Immature natural killer cell (primary cell): ENCODE data around the gene ZMYND10. TPM values are rescaled to one million over a fixed set of nuclear protein-coding genes. Genes with fewer than 3 reads are reported as not detected.

Source experiments
- DNase-seq, 3 donors: peaks; one replicate each; pipeline ENCODE4 v3.0.0; 2022; ENCODE audit warnings: mixed read lengths in 1 of 3
- H3K27ac Mint-ChIP-seq, 6 donors: one replicate each; pipeline ENCODE4 v1.8.0; 2020; ENCODE audit warnings: mixed read lengths in 6 of 6, mild to moderate bottlenecking in 5 of 6, inconsistent platforms in 4 of 6, moderate library complexity in 3 of 6
- H3K27me3 Mint-ChIP-seq, 3 donors: one replicate each; pipeline ENCODE4 v1.8.0; 2020 to 2021; ENCODE audit warnings: low read depth in 3 of 3, mild to moderate bottlenecking in 3 of 3, mixed read lengths in 3 of 3, moderate library complexity in 3 of 3, inconsistent platforms in 1 of 3
- H3K36me3 Mint-ChIP-seq, 3 donors: one replicate each; pipeline ENCODE4 v1.8.0; 2020; ENCODE audit warnings: mixed read lengths in 3 of 3, inconsistent platforms in 2 of 3, mild to moderate bottlenecking in 2 of 3
- H3K4me1 Mint-ChIP-seq, 2 donors: one replicate each; pipeline ENCODE4 v1.8.0; 2020; ENCODE audit warnings: inconsistent platforms in 2 of 2, mild to moderate bottlenecking in 2 of 2, mixed read lengths in 2 of 2, moderate library complexity in 1 of 2
- H3K4me3 Mint-ChIP-seq, 5 donors: one replicate each; pipeline ENCODE4 v1.8.0; 2020; ENCODE audit warnings: mild to moderate bottlenecking in 5 of 5, mixed read lengths in 5 of 5, inconsistent platforms in 3 of 5, moderate library complexity in 3 of 5
- H3K9me3 Mint-ChIP-seq, 6 donors: one replicate each; pipeline ENCODE4 v1.8.0; 2020; ENCODE audit warnings: mild to moderate bottlenecking in 6 of 6, mixed read lengths in 6 of 6, inconsistent platforms in 4 of 6, moderate library complexity in 3 of 6
- polyA plus RNA-seq, 3 donors: library from polyadenylated mRNA; unstranded; fragments of 300-500 nt; fragmentation: Illumina TruSeq; gene quantifications; one replicate each; pipeline ENCODE4 v1.2.3, GENCODE V29; 2021

Gene ZMYND10
- polyA plus RNA-seq, 3 donors from 2014 or later: 2.3 to 3.7 (median 3.6) TPM

DNA sequence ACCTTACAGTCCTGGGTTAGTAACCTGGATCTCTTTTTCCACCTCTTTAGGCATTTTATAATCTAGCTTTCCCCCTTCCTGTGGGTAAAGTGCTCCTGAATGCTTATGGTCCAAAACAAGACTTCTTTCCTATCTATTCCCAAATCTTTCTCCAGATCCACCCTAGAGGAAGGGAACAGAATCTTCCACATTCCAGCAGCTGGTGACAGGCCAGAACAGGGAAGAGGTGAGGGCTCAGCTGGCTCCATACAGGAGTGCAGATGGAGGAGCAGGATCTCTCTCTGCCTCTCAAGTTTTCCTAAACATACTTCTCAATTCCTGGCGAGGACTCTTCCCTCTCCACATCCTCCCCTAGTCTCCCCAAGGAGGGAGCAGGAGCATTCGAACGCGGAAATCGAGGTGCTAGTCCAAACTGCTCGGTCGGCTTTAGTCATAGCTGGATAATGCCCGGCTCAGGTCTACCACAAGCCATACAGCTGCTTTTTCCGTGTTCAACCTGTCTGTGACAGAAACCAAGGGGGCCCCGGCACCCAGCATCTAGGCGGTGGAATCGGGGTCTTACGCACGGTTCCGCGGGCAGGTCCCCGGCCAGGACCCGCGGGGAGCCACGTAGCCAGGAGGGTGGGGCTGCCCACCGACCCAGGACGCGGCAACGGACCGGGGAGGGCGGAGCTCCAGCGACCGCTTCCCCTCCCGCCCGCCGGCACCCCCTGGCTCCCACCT, 8.9 kb downstream of the ZMYND10 start:
- Mint-ChIP-seq H3K9me3 (no peaks in the 10 kb centered on the region), H3K27me3 (peaks cover 16 to 38% (median 31%) of the 10 kb centered on the region in 3 donors), H3K36me3 (peaks cover 15 to 22% (median 18%) of the 10 kb centered on the region in 3 donors), H3K4me3 (peak overlapping the region; percentile 90 to 99 (median 98)), H3K4me1 (peaks cover 70 to 71% of the 10 kb centered on the region in 2 donors), H3K27ac (peak overlapping the region; percentile 95 to 99 (median 96))
- no peak for DNase-seq

DNA sequence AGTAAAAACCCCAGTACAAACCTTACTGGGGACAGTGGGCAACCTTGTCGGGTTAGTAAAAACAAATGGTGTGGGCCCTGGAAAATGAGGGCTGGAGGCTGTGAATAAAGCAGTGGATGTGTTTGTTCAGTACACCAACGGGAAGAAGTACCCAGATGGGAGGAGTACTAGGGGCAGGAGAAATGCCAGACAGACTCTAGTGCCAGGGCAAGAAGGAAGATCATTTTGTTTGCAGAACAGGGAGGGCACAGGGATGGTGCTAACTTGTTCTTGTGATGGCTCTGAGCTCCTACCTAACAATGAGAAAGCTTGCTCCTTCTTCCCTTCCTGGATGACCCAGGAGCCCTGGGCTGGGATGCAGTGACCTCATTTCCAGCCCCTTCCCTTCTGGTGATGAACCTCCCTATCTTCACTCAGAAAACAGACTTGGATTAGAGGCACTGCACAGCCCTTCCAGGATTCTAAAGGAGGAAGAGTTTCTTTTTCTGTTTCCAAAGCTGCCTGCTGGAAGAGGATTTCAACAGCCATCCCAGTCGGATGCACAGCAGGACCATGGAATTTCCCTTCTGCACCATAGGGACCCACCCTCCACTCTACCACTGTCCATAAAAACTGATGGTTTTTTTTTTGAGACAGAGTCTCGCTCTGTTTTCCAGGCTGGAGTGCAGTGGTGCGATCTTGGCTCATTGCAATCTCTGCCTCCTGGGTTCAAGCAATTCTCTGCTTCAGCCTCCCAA, 11.0 kb downstream of the ZMYND10 start:
- Mint-ChIP-seq H3K27me3 (peaks cover 11 to 23% (median 22%) of the 10 kb centered on the region in 3 donors), H3K4me1 (peaks cover 65 to 66% of the 10 kb centered on the region in 2 donors), H3K27ac (peak overlapping the region; percentile 93 to 97 (median 95)), H3K4me3 (peak overlapping the region in 4 of 5 donors; percentile 50 to 67 (median 64)), H3K9me3 (no peaks in the 10 kb centered on the region), H3K36me3 (peaks cover 15 to 19% (median 16%) of the 10 kb centered on the region in 3 donors)
- DNase-seq: no peak

- Mint-ChIP-seq H3K9me3 (no peaks in the 10 kb centered on the region), H3K4me1 (peaks cover 61 to 62% of the 10 kb centered on the region in 2 donors), H3K27ac (peak overlapping the region; percentile 93 to 97 (median 95)), H3K4me3 (peak overlapping the region; percentile 50 to 67 (median 62)), H3K36me3 (peaks cover 11 to 18% (median 11%) of the 10 kb centered on the region in 3 donors), H3K27me3 (peaks cover 7 to 21% (median 17%) of the 10 kb centered on the region in 3 donors)
- peak in 1 of 3 donors; percentile 27 for DNase-seq
These were observed 11.7 kb downstream of the ZMYND10 start for GRCh38 chr3:50333744-50334328.

- Mint-ChIP-seq H3K9me3 (no peaks in the 10 kb centered on the region), H3K4me1 (peaks cover 65 to 66% of the 10 kb centered on the region in 2 donors), H3K4me3 (no peak overlapping the region), H3K27ac (peak overlapping the region in 5 of 6 donors; percentile 32 to 95 (median 73)), H3K36me3 (peaks cover 1 to 15% (median 5%) of the 10 kb centered on the region in 3 donors), H3K27me3 (peaks cover 0 to 10% (median 4%) of the 10 kb centered on the region in 3 donors)
- no peak for DNase-seq
These were observed 14.1 kb downstream of the ZMYND10 start for GRCh38 chr3:50331364-50331907.

DNA sequence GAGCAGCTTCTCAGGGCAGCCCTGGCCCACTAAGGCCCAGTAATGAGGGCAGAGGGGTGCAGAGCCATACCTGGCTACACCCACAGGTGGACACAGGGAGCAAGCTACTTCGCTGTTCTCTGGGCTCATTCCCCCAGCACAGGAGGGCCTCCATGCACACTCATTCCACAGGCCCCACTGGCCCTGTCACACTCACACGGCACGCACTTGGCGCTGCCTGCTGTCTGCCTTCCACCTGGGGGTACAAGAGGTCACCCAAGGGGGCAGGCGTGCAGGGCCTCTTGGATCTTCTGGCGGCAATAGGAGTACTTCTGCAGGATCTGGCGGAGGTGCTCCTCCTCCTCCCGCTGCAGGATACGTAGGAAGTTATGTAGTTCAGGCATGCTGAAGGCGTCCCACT, 15.2 kb downstream of the ZMYND10 start:
- H3K9me3 Mint-ChIP-seq: no peaks in the 10 kb centered on the region
- H3K4me1 Mint-ChIP-seq: peaks cover 55 to 57% of the 10 kb centered on the region in 2 donors
- no peak for DNase-seq
- H3K27ac Mint-ChIP-seq: peak overlapping the region in 4 of 6 donors; percentile 55 to 73 (median 66)
- peaks cover 0 to 13% (median 4%) of the 10 kb centered on the region in 3 donors for H3K36me3 Mint-ChIP-seq
- no peak overlapping the region for H3K4me3 Mint-ChIP-seq
- H3K27me3 Mint-ChIP-seq: peaks cover 0 to 9% (median 2%) of the 10 kb centered on the region in 3 donors

DNA sequence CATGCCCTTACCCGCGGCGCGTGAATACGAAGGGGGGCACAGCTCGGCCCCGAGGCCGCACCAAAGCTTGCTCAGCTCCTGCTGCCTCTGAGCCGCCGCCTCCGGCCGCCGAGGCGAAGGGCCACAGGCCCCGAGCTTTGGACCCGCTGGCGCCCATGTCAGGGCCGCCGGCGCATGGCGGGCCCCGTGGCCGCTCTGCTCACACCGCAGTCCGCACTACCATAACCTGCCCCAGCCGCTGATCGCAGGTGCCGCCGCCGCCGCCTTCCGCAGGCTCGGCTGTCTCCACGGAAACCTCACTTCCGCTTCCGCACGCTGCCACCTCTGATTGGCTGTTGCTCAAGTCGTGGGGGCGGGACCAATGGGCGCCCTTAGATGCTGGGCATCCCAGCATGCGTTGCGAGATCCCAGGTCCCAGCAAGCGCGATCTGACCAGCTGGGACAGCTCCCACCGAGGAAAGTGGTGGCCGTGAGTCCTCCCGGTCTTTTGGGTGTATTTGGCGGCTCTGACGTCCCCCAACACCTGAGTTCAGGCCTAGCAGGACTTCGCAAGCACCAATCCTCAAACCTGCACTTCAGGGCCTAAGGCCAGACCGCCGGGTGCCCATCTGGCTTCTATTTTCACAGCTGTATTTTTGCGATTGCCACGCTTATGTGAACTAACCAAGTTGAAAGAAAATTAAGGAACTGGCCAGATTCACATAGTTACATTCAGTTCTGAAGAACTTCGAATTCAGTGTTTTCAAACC, 17.4 kb downstream of the ZMYND10 start, which contains the start of gene TUSC2:
Gene TUSC2 (minus strand): TSS at position 281 of the 749 bp plus-strand sequence. CDS start 124 bp downstream, at position 157.
- Mint-ChIP-seq H3K9me3 (no peaks in the 10 kb centered on the region), H3K4me3 (peak within 1 kb of the TSS; percentile 84 to 98 (median 94)), H3K27me3 (peaks cover 0 to 8% (median 2%) of the 10 kb centered on the region in 3 donors), H3K36me3 (peaks cover 0 to 9% (median 0%) of the 10 kb centered on the region in 3 donors), H3K4me1 (peaks cover 42 to 49% of the 10 kb centered on the region in 2 donors), H3K27ac (peak within 1 kb of the TSS; percentile 89 to 96 (median 92))
- peak; percentile 93 to 94 (median 93) for DNase-seq

- Mint-ChIP-seq H3K27me3 (peaks cover 0 to 8% (median 2%) of the 10 kb centered on the region in 3 donors), H3K4me3 (peak overlapping the region; percentile 84 to 98 (median 94)), H3K9me3 (no peaks in the 10 kb centered on the region), H3K36me3 (peaks cover 0 to 7% (median 0%) of the 10 kb centered on the region in 3 donors), H3K27ac (peak overlapping the region; percentile 79 to 91 (median 82)), H3K4me1 (peaks cover 35 to 41% of the 10 kb centered on the region in 2 donors)
- DNase-seq: no peak
These were observed 18.4 kb downstream of the ZMYND10 start for GRCh38 chr3:50327129-50327528.

DNA sequence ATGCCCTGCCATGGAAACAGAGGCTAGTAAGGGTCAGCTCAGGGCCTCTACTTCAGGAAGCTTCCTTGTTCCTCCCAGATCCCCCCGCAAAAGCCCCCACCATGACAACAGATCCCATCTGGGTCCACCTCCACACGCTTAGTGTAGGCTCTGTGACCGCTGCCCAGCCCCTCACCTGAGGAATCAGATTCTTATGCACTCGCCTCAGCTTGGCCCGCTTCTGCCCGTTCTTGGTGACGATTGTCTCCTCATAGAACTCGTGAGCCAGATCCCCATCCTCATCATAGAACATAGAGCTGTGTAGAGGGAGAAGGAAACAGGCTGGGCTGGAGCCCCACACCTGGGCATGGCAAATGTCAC, 19.4 kb downstream of the ZMYND10 start:
- H3K9me3 Mint-ChIP-seq: no peaks in the 10 kb centered on the region
- no peak for DNase-seq
- peak overlapping the region in 1 of 6 donors; percentile 30 for H3K27ac Mint-ChIP-seq
- peaks cover 0 to 4% (median 0%) of the 10 kb centered on the region in 3 donors for H3K36me3 Mint-ChIP-seq
- peaks cover 0 to 8% (median 2%) of the 10 kb centered on the region in 3 donors for H3K27me3 Mint-ChIP-seq
- peaks cover 31 to 33% of the 10 kb centered on the region in 2 donors for H3K4me1 Mint-ChIP-seq
- peak overlapping the region; percentile 21 to 95 (median 41) for H3K4me3 Mint-ChIP-seq

DNA sequence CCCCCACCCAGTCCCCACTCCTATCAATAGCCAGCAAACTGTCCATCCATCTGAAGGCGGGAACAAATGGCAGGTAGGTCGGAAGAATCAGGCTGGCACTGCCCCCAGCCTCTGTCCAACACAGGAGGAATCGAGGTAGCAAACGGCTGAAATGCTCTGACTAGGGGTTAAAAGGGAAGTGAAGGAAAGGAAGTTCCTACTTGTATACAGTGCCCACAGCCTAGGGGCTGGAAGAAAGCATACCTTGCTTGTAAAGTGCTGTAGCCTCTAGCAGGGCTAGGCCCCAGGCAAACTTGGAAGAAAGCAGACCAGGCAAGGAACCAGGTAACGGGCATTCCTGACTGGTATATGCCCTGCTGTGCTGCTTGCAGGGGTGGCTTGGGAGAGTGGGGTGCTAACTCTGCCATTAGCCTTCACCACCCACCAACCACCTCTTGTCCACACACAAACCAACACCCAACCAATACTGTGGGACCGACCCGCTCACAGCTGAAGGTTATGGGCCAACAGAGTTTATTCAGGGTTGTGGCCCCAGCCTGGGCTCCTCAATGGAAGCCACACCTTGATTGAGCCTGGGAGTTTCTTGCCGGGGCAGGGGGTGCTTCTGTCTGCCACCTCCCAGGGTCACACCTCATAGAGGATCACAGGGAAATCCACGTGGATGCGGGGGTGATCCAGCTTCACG, 19.9 kb downstream of the ZMYND10 start:
- Mint-ChIP-seq H3K4me1 (peaks cover 32 to 35% of the 10 kb centered on the region in 2 donors), H3K36me3 (peaks cover 0 to 2% (median 0%) of the 10 kb centered on the region in 3 donors), H3K9me3 (no peaks in the 10 kb centered on the region), H3K27ac (peak overlapping the region in 2 of 6 donors; percentile 53 to 62), H3K4me3 (peak overlapping the region in 1 of 5 donors; percentile 21), H3K27me3 (peaks cover 0 to 10% (median 2%) of the 10 kb centered on the region in 3 donors)
- no peak for DNase-seq

DNA sequence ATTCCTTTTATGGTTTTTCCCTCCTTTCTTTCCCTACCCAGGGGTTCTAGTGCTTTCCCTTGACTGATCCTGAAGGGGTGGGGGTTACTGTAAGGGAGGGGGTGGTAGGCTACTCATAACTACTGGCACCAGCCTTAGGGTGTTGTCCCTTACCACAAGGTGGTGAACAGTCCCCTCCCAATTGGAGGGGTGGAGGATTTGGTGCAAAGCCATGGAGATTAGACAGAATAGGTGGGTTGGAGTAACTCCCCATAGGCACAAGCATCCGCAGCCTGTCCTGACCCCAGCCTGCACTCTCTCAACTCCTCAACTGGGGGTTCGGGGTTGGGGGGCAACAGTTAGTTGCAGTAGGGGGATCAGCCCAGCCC, 20.4 kb downstream of the ZMYND10 start:
- Mint-ChIP-seq H3K36me3 (no peaks in the 10 kb centered on the region), H3K9me3 (no peaks in the 10 kb centered on the region), H3K27ac (peak overlapping the region in 5 of 6 donors; percentile 43 to 88 (median 62)), H3K4me3 (no peak overlapping the region), H3K27me3 (peaks cover 0 to 10% (median 2%) of the 10 kb centered on the region in 3 donors), H3K4me1 (peaks cover 35 to 40% of the 10 kb centered on the region in 2 donors)
- DNase-seq: no peak

DNA sequence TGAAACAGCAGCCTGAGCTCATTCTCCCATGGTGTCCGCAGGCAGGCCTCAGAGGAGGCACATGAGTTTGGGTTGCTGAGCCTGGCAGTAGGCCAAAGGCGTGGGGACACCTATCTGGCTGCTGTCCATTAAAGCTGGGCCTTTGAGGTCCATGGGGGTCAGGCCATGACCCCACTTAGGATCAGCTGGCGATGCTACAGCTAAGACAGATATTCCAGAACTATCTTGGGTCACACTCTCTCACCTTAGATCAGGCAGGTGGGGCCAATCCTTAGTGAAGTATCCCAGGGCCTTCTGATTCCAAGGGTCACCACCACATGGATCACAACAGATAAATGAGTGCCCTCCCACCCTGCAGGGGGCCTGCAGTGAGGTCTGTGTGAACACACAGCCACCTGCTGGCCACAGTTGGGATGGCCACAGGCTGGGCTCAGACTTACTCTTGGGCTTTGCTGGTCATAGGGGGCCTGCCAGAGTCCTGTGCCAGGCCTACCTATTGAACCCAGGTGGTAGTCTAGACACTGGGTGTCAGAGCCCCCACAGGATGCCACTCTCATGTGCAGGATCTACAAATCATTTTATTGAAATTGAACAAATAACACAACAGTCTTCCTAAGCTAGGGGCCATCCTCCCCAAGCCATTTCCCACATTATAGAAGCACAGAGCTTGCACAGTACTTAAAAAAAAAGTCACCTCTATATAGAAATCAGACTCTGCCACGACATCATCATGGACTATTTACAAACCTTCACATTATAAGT, 21.0 kb downstream of the ZMYND10 start:
- Mint-ChIP-seq H3K4me1 (peaks cover 39 to 46% of the 10 kb centered on the region in 2 donors), H3K36me3 (no peaks in the 10 kb centered on the region), H3K4me3 (peak overlapping the region in 2 of 5 donors; percentile 2 to 40), H3K27me3 (peaks cover 0 to 10% (median 2%) of the 10 kb centered on the region in 3 donors), H3K9me3 (no peaks in the 10 kb centered on the region), H3K27ac (peak overlapping the region; percentile 36 to 88 (median 71))
- DNase-seq: peak; percentile 47 to 56 (median 56)
